Measurements from ENCODE around the gene ZNF33B.
A peak's percentile ranks its signal among the peaks of the same experiment; 100 is the strongest.
"Not testable (repeated sequence)": the region's sequence is repeated elsewhere in the genome, so short reads cannot be mapped to it uniquely, and the experiment has no call there.

ZNF33B gene

GRCh38 chr10:42638055-42638820 lies at the start of gene ZNF33B:
Gene ZNF33B (minus strand): TSS chr10:42638570. CDS start chr10:42636928, 1,642 bp downstream.
- DNase-seq (ENCODE audit: low spot score), result peak; percentile 97

DNA sequence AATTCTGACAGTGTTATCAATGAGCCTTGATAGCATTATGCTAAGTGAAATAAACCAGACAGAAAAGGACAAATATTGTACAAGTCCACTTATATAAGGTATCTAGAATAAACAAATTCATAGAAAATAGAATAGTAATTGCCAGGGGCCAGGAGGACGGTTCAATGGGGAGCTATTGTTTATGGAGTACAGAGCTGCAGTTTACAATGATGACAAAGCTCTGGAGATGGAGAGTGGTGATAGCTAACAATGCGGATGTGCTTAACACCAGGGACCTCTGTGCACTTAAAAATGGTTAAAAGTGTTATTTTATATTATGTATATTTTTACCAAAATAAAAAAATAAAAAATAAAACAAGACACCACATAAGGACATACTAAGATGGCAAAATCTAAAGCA lies 46.1 kb upstream of the ZNF33B start:
- no peak for DNase-seq (ENCODE audit: low spot score)

DNA sequence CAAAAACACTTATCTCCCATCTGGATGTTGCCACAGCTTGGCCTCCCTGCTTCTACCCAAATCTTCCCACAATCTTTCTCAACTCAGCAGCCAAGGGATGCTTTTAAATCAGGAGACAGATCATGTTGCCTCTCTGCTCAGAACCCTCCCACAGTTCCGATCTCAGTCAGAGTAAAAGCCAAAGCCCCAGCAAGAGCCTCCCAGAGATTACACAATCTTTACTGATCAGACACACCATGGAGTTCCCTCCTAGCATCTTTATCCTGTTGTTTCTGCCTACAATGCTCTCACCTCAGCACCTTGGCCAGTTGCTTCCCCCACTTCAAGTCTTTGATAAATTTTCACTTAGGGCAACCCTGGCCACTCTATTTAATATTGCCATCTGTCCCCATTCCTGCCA lies 41.9 kb upstream of the ZNF33B start:
- no peak for DNase-seq (ENCODE audit: low spot score)

DNA sequence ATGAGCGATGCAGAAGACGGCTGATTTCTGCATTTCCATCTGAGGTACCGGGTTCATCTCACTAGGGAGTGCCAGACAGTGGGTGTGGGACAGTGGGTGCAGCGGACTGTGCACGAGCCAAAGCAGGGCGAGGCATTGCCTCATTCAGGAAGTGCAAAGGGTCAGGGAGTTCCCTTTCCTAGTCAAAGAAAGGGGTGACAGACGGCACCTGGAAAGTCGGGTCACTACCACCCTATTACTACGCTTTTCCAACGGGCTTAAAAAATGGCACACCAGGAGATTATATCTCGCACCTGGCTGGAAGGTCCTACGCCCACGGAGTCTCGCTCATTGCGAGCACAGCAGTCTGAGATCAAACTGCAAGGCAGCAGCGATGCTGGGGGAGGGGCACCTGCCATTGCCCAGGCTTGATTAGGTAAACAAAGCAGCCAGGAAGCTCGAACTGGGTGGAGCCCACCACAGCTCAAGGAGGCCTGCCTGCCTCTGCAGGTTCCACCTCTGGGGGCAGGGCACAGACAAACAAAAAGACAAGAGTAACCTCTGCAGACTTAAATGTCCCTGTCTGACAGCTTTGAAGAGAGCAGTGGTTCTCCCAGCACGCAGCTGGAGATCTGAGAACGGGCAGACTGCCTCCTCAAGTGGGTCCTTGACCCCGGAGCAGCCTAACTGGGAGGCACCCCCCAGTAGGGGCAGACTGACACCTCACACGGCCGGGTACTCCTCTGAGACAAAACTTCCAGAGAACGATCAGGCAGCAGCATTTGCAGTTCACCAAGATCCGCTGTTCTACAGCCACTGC lies 27.0 kb upstream of the ZNF33B start:
- DNase-seq (ENCODE audit: low spot score), result not testable (repeated sequence)

DNA sequence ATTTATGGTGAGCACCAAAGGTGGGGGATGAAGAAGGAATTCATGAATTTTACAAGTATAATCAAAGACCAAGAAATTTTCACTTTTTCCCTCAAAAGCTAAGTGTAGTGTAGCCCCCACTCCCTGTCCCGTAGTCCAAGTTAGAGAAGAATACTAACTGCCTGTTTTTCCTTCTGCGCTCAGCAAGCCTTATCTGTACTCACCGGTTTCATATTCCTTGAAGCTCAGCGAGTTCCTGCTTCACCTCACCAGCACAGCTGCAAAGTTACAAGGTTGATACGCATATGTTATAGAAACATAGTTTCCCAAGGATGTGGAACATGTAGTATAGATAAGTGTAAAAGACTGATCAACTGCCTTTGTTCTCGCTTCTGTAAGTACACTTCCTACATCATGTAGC lies 16.0 kb upstream of the ZNF33B start:
- no peak for DNase-seq (ENCODE audit: low spot score)

DNA sequence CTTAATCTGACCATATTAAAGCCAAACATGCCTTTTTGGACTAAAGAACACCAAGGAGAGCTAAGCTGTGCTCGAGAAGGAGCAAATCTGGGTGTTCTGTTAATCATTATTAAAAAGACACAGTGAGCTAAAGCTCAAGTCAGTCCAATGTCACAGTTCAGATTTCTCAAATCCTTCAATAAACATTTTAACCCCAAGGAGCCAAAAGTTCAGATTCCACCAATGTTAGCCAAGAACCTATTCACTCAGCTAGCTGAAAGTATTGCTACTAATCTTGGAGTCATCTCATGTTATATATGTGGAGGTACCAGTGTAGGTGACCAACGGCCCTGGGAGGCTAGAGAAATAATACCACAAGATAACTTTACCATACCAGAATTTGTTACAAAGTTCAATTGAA lies 14.5 kb upstream of the ZNF33B start:
- DNase-seq (ENCODE audit: low spot score), result no peak

GRCh38 chr10:42650374-42650773 lies 12.0 kb upstream of the ZNF33B start:
- DNase-seq (ENCODE audit: low spot score), result no peak

- DNase-seq (ENCODE audit: low spot score), result no peak
Measured at GRCh38 chr10:42648512-42648911, 10.1 kb upstream of the ZNF33B start.

- no peak for DNase-seq (ENCODE audit: low spot score)
Measured at GRCh38 chr10:42646687-42647640, 8.6 kb upstream of the ZNF33B start.

- DNase-seq (ENCODE audit: low spot score), result no peak
Measured at GRCh38 chr10:42646214-42646613, 7.8 kb upstream of the ZNF33B start.

DNA sequence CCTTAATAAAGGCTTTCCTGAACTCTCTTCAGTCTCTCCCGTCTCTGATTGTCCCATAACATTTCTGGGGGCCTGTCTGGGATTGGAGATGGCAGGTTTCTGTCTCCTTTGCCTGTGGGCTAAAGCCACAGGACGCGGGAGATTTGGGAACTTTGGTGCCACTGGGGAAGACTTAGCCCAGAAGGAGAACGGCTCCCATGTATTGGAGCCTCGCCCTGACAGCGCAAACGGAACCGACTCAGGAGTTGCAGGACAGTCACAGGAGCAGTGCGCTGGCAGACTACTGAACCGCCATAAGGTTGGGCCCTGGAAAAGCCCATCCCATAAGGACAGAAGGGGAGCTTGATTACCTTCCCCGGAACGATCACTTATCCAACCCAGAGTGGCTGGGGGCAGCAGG lies 7.1 kb upstream of the ZNF33B start:
- no peak for DNase-seq (ENCODE audit: low spot score)

GRCh38 chr10:42645103-42645502 lies 6.7 kb upstream of the ZNF33B start:
- no peak for DNase-seq (ENCODE audit: low spot score)

GRCh38 chr10:42640610-42641229 lies 2.4 kb upstream of the ZNF33B start:
- DNase-seq (ENCODE audit: low spot score), result no peak

GRCh38 chr10:42638821-42639270 lies 476 bp upstream of the ZNF33B start:
- no peak for DNase-seq (ENCODE audit: low spot score)

- DNase-seq (ENCODE audit: low spot score), result no peak
Measured at GRCh38 chr10:42637648-42638054, 719 bp downstream of the ZNF33B start.

DNA sequence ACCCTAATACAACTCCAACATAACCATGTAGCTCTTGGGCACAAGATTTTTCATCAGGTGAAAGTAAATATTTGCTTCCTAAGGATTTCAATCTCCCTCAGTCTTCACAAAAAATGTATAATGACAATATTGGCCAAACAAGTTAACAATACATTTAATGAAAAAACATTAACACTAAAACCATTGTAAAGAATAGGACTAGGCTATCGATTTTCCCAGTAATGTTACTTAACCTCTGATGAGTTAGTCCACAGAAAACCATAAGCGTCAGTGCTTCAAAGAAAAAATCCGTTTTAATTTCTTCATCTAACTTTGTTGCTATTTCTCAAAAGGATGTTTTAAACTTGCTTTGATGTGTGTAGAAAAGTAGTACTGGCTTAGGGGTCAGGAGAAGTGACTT lies 1.2 kb downstream of the ZNF33B start:
- DNase-seq (ENCODE audit: low spot score), result peak; percentile 9

GRCh38 chr10:42635098-42635497 lies 3.3 kb downstream of the ZNF33B start:
- no peak for DNase-seq (ENCODE audit: low spot score)

DNA sequence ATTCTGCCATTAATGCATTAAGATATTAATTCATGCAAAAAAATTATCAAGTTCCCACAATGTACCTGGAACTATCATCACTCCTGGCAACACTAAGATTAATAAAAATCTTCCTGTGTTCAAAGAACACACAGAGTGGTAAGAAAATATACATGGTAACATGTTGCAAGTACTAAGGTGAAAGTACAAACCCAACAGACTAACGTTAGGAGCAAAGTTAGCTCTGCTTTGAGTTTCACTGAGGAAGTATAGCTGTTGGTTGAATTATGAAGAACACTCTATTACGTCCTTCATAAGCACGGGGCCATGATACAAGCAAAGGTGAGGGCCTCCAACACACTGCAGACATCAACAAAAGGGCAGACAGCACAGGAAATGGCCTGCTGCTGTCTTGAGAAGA lies 5.8 kb downstream of the ZNF33B start:
- no peak for DNase-seq (ENCODE audit: low spot score)

- DNase-seq (ENCODE audit: low spot score), result no peak
Measured at GRCh38 chr10:42630537-42631134, 7.7 kb downstream of the ZNF33B start.

DNA sequence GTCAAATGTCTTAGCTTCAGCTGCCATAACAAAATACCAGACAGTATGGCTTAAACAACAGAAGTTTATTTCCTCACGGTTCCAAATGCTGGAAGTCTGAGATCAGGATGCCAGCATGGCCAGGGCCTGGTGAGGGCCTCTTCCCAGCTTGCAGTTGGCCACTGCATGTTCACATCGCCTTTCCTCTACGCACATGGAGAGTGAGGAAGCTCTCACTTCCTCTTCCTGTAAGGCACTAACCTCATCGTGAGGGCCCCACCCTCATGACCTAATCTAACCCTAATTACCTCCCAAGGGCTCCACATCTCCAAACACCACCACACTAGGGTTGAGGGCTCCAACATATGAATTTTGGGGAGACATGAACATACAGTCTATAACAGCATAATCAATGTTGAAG lies 14.4 kb downstream of the ZNF33B start:
- DNase-seq (ENCODE audit: low spot score), result peak; percentile 5

- DNase-seq (ENCODE audit: low spot score), result no peak
Measured at GRCh38 chr10:42618424-42618823, 19.9 kb downstream of the ZNF33B start.

All from NAMALWA (cell line).